HCEC 1CT (cell line): ENCODE data around the gene ISLR.

Source experiments
- DNase-seq: peaks from one replicate; pipeline ENCODE4 v3.0.0-alpha.2; 2017

Gene ISLR

DNA sequence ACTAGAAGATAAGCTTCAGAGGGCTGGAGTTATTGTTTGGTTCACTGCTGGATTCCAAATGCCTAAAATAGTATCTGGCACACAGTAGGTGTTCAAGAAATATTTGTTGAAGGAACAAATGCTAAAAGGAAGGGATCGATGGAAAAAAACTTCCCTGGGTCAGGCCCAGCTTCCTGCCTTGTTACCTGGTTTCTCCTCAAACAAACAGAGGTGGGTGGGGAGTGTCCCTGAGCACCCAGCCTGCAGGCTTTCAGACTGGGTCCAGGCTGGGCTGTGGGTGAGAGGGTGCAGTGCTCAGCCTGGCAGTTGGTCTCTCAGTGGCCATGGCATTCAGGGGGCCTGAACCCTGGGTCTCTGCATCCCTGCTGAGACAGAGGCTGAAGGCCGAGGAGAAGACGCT lies 43.4 kb downstream of the ISLR start:
- DNase-seq = no peak

DNA sequence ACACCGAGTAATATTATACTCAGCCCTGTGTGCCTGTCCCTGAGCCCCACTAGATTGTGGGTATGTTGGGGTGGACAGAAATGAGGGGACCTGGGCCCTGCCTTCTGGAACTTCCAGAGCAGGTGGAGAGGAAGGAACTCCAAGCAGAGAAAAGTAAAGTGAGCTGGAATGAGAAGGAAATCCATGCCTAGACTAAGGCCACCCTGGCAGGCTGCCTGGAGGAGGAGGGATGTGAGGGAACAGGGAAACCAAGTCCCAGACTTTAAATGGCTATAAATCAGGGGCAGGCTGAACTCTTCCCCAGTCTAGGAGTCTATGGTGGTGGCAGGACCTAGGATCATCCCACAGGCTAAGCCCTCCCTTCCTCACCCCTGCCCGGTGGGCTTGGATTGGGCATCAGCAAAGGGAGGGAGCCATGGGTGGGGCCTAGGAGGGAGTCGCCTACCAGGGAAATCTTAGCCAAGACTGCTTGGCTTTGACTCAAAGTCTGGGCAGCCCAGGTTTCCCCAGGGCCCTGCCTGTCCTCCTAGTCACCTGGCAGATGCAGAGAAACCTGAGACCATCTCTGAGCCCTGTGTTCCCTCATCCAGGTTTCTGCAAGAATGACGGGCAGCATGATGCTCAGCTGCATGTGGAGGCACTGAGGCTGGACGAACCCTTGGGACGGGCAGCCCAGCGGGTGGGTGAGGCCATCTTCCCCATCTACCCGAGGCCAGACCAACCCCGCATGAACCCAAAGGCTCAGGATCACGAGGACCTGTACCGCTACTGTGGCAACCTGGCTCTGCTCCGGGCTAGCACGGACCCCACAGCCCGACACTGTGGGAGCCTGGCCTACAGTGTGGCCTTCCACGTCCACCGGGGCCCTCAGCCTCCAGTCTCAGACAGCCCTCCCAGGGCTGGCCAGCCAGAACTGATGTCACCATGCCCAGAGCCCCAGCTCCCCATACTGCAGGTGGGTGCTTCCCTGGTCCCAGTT lies 44.7 kb downstream of the ISLR start:
- no peak for DNase-seq

DNA sequence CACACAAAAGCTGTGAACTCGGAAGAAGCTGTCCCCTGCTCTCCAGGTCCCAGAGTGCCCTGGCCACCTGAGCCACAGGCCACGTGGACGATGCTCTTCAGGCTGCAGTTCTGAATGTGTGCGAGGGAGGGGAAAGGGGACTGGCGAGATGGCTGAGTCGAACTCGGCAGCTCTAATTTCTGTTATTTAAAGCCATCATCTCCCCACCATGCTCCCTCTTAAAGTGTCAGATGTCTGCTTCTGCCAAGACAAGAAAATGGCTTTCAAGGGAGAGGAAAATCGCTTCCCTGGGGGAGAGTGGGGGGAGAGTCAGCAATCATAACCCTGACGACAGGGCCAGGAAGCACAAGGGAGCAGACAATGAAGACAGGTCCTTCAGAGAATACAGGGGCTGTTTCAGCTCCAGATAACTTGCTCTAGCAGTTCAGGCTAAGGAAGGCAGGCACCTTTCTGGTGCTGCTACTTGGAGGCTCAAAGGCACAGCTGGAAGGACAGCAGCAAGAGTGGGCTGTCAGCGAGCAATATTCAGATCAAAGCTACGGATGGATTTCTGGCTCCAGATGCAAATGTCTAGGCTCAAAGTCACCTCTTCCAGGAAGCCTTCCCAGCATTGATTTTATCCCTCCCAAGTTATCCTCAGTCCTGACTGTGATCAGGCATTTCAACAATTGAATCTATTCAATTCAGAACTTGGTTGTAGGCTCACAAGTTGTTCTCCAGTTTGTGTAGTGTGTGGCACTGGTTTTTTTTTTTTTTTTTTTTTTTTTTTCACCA lies 47.2 kb downstream of the ISLR start:
- DNase-seq = no peak

DNA sequence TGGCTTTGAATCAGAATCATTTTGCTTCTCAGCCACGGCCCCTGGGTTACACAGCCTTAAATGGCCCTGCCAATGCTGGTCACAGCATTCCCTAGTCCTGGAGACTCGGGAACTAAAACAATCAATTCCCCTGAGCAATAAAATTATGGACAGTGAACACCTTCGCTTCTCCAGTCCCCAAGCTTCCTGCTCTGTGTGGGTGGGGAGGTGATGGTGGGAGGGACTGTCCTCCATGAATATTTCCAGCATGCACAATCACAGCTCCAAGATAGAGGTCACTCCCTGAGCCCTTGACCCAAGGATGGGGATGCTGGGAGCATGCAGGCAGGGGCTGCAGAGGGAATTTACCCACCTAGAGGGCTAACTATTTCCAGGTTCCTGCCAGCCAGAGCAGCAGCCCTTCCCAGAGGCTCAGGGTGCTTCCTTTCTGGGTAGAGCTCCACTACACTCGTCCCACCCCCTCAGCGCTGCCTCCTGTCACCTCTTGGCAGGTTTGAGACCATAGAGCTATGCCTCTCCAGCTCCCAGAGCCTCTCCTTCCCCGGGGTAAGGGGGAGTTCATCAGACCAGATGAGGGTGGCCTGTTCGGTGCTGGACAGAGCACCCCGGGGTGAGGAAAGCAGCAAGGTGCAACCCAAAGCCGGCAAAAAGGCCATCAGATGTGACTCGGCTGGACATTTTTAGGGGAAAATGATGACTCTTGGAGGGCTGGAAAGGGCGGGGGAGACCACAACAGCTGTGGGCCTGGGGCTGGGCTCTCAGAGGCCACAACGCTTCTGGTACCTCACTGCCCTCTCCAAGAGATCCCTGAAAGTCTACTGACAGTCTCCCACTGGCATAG lies 48.1 kb downstream of the ISLR start:
- DNase-seq = no peak

DNA sequence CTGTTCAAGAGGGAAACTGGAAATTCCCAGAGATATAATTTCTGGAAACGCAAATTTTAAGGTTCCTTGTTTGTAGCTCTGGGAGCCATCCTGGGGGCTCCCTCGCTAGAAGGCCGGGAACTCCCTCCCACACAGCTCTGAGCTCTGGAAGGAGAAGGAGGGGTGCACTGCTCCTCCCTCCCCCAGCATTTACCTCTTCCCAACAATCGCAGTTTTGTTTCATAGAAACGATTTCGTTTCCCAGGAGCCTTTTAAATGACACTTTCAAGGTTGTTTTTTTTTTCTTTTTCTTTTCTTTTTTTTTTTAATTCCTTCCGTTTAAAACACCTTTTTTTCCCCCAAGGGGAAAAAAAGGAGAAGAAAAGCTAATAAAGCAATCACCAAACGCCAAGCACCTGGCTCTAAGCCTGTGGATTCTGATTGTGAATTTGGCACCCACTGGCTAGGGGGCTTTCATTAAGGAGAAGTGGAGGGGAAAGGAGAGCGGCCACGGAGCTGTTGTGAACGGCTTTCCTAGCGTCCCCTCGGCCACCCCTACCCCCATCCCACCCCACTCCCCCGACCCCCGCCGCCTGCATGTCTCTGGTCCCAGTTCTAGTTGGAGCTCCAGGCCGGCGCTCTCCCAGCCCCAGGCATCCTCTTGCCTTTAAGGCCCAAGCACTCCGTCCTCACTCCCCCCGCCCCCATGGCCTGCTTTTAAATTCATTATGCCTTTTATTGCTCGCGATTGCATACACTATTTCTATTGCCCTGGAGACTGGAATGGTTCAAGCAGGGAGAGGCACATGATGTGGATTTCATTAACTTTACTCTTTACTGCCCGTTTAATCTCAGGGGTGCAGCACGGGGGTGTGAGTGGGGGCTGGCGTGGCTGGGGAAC lies 49.0 kb downstream of the ISLR start:
- no peak for DNase-seq

DNA sequence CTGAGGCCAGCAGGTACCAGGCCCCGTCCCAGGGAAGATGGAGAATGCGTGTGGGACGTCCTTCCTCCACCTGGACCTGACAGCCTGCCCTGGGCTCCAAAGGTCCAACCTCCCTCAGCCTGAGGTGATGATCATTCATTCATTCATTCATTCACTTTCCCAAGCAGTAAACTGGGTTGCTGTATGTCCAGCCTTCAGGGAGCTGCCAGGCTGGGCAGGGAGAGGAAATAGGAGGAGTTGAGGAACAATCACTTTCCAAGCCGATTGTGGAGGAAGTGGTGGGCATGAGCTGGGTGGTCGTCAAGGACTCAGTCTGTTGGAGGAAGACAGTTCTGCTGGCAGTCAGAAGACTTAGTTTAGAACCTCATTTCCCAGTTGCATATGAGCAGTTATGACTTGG lies 52.4 kb downstream of the ISLR start:
- DNase-seq = no peak
